Esophagus muscularis mucosa (tissue), 4 donors: ENCODE data around the gene PRDM15. TPM values are rescaled to one million over a fixed set of nuclear protein-coding genes. Genes with fewer than 3 reads are reported as not detected.

Experiments
- DNase-seq: peaks from one replicate; pipeline ENCODE4 v3.0.0-alpha.2; 2017; ENCODE audit errors: extremely low spot score
- H3K27ac ChIP-seq, 4 donors: fragments of 200-600 bp; sonication (generic); replicated peaks in 1 of 4; 1 replicate in 3 of 4; 2 replicates in 1 of 4; pipeline ENCODE4 v1.5.1; 2016 to 2019; ENCODE audit warnings: mild to moderate bottlenecking in 1 of 4
- H3K27me3 ChIP-seq, 4 donors: fragments of 200-600 bp; sonication (generic); one replicate each; pipeline versions ENCODE4 v1.5.1 to v1.6.0; 2016 to 2019
- H3K36me3 ChIP-seq, 4 donors: fragments of 200-600 bp; sonication (generic); one replicate each; pipeline ENCODE4 v1.5.1; 2016 to 2019
- H3K4me1 ChIP-seq, 4 donors: fragments of 200-600 bp; sonication (generic); one replicate each; pipeline ENCODE4 v1.5.1; 2016 to 2019
- H3K4me3 ChIP-seq, 4 donors: fragments of 200-600 bp; sonication (generic); 1 replicate in 2 of 4; 2 replicates in 2 of 4; pipeline ENCODE4 v1.5.1; 2016 to 2019; ENCODE audit warnings: mild to moderate bottlenecking in 4 of 4, moderate library complexity in 1 of 4
- H3K9me3 ChIP-seq, 4 donors: fragments of 200-600 bp; sonication (generic); 1 replicate in 3 of 4; 2 replicates in 1 of 4; pipeline ENCODE4 v1.5.1; 2016 to 2019
- EP300 ChIP-seq: sonication (generic); formaldehyde crosslinking; IDR thresholded peaks from one replicate; pipeline ENCODE4 v1.6.1; 2017; ENCODE audit warnings: antibody characterized with exemption
- POLR2A ChIP-seq: fragments of 450-650 bp; IDR thresholded peaks from one replicate; pipeline ENCODE4 v1.6.1; 2017; ENCODE audit warnings: antibody characterized with exemption, moderate library complexity, mild to moderate bottlenecking, low read depth
- POLR2AphosphoS5 ChIP-seq, 2 donors: sonication (generic); formaldehyde crosslinking; IDR thresholded peaks; one replicate each; pipeline ENCODE4 v1.6.1; 2017; ENCODE audit warnings: antibody characterized with exemption in 2 of 2
- WGBS: methylation state at CpG from one replicate; pipeline ENCODE4 v1.1.5; 2018; 5-methylcytosine and 5-hydroxymethylcytosine counted together
- intact Hi-C: fragments of 100-400 bp; cut with DNase I; formaldehyde crosslinking; loops from one replicate; pipeline ENCODE4 v1.15.1; 2023
- total RNA-seq, 4 donors: library from RNA; depleted of rRNA; stranded (reverse); fragments of >200 nt; gene quantifications; one replicate each; pipeline versions ENCODE4 v1.1.0 to v1.2.1, GENCODE V29; 2016
- TF ChIP-seq, protein P1 (sequence below), 3 experiments: fragments of 200-600 bp in 2 of 3; fragments of 450-650 bp in 1 of 3; sonication (generic) in 2 of 3; IDR thresholded peaks; one replicate each; pipeline ENCODE4 v1.5.1; 2017 to 2019; ENCODE audit warnings: antibody characterized with exemption in 3 of 3, mild to moderate bottlenecking in 2 of 3, moderate library complexity in 1 of 3

PRDM15 gene
- total RNA-seq, 4 donors from 2014 or later: 5.0 to 6.3 (median 5.4) TPM

DNA sequence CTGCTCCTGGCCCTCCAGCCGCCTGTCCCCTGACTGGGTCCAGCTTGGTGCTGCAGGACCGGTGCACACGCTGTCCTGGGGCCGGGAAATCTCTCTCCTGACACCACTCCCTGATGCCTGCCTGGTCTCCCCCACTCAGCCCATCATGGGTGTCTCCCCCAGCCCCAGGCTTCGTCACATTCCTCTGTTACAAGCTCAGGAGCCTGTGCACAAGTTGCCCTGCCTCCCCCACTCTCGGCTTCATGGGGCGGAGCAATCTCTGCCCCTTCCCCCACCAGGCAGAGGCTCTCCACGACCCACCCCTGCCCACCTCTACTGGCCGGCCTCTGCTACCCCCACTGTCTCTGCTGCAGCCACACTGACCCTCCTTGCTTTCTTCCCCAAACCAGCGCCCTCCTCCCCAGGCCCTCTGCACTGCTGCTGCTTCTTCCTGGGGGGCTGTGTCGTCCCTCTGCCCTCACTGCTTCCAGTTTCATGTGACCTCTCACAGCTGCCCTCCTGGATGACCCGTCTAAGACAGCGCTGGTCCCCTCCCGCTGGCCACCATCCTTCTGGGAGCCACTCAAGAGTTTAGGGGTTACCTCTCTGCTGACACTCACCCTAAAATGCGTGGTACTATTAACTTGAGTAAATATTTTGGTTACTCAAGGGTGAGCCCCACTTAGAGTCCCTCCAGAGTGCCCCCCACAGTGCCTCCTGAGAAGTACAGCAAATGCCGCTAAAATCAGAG lies 106.6 kb downstream of the PRDM15 start:
- WGBS: 58% methylated on average over 16 of the region's 16 CpGs
- TF ChIP-seq, protein P1, sequence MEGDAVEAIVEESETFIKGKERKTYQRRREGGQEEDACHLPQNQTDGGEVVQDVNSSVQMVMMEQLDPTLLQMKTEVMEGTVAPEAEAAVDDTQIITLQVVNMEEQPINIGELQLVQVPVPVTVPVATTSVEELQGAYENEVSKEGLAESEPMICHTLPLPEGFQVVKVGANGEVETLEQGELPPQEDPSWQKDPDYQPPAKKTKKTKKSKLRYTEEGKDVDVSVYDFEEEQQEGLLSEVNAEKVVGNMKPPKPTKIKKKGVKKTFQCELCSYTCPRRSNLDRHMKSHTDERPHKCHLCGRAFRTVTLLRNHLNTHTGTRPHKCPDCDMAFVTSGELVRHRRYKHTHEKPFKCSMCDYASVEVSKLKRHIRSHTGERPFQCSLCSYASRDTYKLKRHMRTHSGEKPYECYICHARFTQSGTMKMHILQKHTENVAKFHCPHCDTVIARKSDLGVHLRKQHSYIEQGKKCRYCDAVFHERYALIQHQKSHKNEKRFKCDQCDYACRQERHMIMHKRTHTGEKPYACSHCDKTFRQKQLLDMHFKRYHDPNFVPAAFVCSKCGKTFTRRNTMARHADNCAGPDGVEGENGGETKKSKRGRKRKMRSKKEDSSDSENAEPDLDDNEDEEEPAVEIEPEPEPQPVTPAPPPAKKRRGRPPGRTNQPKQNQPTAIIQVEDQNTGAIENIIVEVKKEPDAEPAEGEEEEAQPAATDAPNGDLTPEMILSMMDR (IDR thresholded peaks at IDR 0.05): no peak
- TF ChIP-seq POLR2AphosphoS5 (IDR thresholded peaks at IDR 0.05): no peak
- TF ChIP-seq EP300: no peak
- no peak for TF ChIP-seq POLR2A

DNA sequence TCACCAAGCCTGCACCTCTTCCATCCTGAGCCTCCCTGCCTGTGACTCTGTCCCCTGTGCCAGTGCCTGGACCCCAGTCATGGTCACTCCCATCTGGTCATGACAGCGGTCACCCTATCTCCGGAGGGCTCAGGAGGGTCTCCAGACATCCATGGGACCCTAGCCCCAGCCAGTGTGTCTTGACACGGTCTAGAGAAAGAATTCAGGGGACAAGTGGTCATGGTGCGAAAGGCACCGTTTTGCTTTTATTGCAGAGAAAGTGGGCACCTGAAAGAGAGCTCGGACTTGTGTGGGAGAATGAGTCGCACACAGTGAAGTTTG lies 107.6 kb downstream of the PRDM15 start:
- 89% methylated on average over 7 of the region's 7 CpGs for WGBS
- no peak for DNase-seq

More for the DNA sequence above, 106.6 kb downstream of the PRDM15 start:
- intact Hi-C loops: no loop called here
- peaks cover 13 to 18% (median 16%) of the 10 kb centered on the region in 4 donors for H3K4me1 ChIP-seq
- H3K36me3 ChIP-seq: no peaks in the 10 kb centered on the region
- DNase-seq: no peak
- H3K9me3 ChIP-seq: no peaks in the 10 kb centered on the region
- no peak overlapping the region for H3K4me3 ChIP-seq
- H3K27ac ChIP-seq: no peak overlapping the region
- peaks cover 0 to 89% (median 36%) of the 10 kb centered on the region in 4 donors for H3K27me3 ChIP-seq

DNA sequence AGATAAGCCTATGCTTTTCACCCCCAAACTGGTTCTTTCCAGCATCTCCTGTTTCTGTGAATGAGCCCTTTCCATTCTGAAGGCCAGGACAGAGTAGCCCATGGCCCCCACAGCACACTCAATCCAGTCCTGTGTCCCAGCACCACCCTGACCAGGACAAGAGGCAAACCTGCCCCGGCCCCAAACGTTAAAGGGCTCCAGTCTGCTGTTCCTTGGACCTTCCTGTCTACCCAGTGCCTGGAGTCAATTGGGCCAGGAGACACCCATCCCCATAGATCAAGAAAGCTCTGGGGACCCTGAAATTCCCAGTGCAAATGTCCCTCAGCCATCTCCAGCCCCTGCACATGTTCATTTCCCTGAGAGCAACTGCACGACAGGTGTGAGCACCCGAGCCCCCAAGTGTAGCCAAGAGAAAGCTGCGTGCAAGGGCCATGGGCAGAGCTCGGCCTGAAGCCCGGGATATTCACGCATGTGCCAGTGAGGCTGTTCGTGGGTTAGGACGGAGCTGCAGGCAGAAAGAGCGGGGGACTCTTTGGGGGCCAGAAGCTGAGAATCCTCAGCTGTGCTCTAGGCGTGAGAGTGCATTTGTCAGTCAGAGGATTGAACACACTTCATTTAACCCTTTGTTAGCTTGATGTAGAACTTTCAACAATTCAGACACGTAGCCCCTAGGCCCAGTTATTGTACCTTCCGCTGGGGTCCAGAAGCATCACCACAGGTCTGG lies 108.1 kb downstream of the PRDM15 start:
- intact Hi-C loops: no loop called here
- TF ChIP-seq, protein P1 (IDR thresholded peaks at IDR 0.05): no peak
- no peak for TF ChIP-seq POLR2A
- TF ChIP-seq POLR2AphosphoS5 (IDR thresholded peaks at IDR 0.05): no peak
- no peak for TF ChIP-seq EP300
- no peak for DNase-seq
- no peak overlapping the region for H3K27ac ChIP-seq
- no peak overlapping the region for H3K4me3 ChIP-seq
- 61% methylated on average over 13 of the region's 14 CpGs for WGBS
- no peaks in the 10 kb centered on the region for H3K36me3 ChIP-seq
- H3K27me3 ChIP-seq: peaks cover 11 to 97% (median 50%) of the 10 kb centered on the region in 4 donors
- H3K4me1 ChIP-seq: peaks cover 25 to 31% (median 28%) of the 10 kb centered on the region in 4 donors
- H3K9me3 ChIP-seq: no peaks in the 10 kb centered on the region

More for the DNA sequence above, 107.6 kb downstream of the PRDM15 start:
- intact Hi-C loops: no loop called here
- H3K27me3 ChIP-seq: peaks cover 6 to 96% (median 45%) of the 10 kb centered on the region in 4 donors
- no peak overlapping the region for H3K4me3 ChIP-seq
- H3K36me3 ChIP-seq: no peaks in the 10 kb centered on the region
- H3K27ac ChIP-seq: no peak overlapping the region
- H3K9me3 ChIP-seq: no peaks in the 10 kb centered on the region
- TF ChIP-seq, protein P1 (IDR thresholded peaks at IDR 0.05): no peak
- no peak for TF ChIP-seq POLR2AphosphoS5 (IDR thresholded peaks at IDR 0.05)
- no peak for TF ChIP-seq POLR2A
- no peak for TF ChIP-seq EP300
- peaks cover 22 to 26% (median 23%) of the 10 kb centered on the region in 4 donors for H3K4me1 ChIP-seq

DNA sequence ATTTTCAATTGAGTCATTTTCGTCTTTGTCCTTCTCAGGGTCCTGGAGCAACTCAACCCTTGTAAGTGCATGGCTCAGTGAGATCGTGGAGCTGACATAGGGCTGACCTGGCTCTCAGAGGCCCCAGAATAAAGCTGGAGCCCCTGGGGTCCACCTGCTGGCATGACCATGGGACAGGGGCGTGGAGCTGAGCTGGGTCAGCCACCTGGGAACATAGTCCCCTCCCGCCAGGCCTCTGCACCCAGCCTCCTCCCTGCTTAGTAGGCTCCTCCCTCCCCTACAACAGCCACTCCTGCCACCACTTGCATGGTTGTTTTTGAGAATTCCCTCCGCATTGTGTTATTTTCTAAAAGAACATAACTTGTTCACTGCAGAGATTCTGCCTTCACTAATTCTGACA lies 109.2 kb downstream of the PRDM15 start:
- Histone ChIP-seq H3K4me1 (peaks cover 25 to 32% (median 30%) of the 10 kb centered on the region in 4 donors), H3K36me3 (no peaks in the 10 kb centered on the region), H3K27me3 (peaks cover 14 to 98% (median 59%) of the 10 kb centered on the region in 4 donors), H3K27ac (no peak overlapping the region), H3K4me3 (no peak overlapping the region), H3K9me3 (no peaks in the 10 kb centered on the region)
- TF ChIP-seq, protein P1 (IDR thresholded peaks at IDR 0.05): no peak
- TF ChIP-seq POLR2A: no peak
- TF ChIP-seq EP300: no peak
- no peak for TF ChIP-seq POLR2AphosphoS5 (IDR thresholded peaks at IDR 0.05)
- intact Hi-C loops: no loop called here
- WGBS: 83% methylated on average over 5 of the region's 5 CpGs
- DNase-seq: no peak
